Activated CD4-positive, alpha-beta T cell treated with anti-CD3 and anti-CD28 coated beads for 24 hours (primary cell): ENCODE measurements around the gene HOXC11.

Experiments
- DNase-seq, 2 donors: peaks; one replicate each; pipeline ENCODE4 v3.0.0-alpha.2; 2020; ENCODE audit warnings: low read depth in 2 of 2

Gene HOXC11

GRCh38 chr12:53972722-53973235 lies at the start of gene HOXC11:
Gene HOXC11, plus strand, starts transcription at chr12:53973126. Its CDS starts 116 bp downstream, at chr12:53973242.
- DNase-seq, result no peak

GRCh38 chr12:53924521-53925405 lies 48.2 kb upstream of the HOXC11 start:
- DNase-seq, result no peak

DNA sequence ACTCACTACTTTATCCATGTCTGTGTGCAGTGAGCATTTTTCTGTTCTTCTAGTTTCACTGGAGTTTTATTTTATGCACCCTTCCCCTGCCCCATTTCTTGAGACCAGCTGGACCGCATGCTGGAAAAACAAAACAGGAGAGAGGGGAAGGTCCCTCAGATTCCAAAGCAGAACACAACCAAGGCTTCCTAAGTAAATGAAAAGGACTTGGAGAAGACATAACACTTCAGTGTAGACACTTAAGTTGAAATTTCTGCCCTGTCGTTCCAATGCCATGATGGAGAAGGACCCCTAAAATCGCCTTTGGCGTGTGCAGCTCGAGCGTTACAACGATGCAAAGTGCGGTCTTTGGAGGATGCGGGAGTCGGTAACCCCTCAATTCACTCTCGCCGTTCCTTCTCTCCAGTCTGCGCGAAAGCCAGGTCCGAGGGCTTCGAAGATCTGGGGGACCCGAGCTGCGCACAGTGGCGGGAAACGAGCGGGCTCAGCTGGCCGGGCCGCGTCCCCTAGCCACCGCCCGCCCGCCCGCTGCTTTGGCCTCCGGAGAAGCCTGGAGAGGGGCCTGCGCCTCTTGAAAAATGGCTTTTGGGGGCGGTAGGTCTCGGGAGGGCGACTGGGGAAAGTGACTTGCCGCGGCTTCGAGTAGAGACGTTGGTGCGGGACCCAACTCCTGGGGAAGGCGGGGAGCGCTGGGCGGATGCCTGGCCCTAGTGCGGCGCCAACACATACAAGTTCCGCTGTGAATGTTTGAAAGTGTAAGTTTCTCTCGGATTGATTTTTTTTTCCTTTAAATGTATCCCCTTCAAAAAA lies 45.5 kb upstream of the HOXC11 start:
- DNase-seq, result no peak

DNA sequence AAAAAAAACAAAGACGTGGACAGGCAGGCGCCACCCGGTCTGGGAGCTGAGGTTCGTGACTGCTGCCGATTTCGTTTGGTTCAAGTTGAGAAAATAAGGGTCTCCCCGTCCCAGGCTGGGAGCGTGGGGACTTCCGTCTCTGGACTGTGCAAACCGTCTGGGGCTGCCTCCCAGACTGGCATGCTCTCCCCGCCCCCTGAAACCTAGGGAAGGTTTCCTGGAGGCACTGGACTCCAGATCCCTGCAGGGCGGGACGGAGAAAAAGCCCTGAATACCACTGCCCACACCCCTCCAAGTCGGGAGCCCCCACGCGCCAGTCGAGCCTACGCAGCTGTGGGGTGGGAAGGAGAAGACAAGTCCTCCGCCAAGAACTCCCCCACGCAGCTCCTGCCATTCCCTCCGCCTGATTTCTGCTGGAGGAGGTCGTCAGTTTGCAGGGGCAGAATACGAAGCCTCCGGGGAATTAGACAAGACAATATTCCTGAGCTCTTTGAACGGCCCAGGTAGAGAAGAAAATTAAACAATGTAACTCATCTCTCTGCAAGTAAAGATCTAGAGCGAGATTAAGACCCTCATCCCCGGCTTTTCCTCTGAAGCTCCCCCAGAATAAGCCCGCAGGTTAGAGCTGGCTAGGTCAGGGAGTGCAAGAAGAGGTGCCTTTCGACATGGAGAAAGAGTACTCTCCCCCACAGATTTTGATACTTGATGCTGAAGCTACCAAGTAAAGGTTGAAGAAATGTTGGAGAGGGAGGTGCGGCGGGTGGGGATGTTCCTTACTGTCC lies 44.7 kb upstream of the HOXC11 start:
- no peak for DNase-seq

DNA sequence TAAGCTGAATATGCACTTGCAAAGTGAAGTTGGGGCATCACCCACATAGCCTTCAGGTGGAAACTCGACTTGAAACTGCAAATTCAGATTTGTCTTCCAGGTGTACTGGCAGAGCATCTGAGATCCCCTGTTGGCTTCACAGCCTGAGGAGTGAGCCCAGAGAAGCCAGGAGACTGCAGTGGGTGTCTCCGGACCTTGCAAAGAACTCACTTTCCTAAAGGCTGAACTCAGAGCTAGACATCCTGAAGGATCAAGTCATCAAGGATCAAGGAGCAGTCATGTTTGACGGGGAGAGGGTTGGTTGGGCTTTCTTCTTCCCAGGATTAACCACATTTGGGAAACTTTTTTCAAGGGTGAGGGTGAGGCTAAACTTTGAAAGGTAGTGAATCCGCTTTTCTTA lies 43.4 kb upstream of the HOXC11 start:
- no peak for DNase-seq

DNA sequence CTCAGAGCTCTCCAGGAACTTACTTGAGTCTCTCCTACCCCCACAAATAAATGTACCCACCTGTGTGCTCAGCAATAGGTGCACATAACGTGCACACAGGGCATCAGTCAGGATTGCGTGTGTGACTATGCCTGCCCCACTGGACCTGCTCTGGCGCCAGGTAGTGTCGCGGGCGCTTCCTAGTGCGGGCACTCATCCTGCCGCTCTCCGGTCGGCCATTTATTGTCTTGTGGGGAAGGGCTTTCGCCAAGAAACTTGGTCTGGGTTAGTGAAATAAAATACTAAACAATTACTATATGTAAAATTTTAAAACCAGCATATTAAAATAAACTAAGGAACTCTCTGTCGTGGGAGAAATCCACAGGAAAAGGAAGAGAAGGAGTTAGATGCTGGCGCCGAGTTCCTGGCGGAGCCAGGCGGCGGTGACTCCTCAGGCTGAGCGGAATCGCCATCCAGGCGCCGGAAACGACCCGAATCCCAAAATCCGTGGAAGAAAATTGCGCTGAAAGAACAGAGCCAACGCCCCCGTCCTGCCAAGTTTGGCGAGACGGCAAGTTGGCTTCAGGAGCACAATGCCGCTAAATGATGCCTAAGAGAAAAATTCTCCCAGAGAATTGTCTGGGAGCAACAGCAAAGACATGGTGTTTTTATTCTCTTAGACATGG lies 42.2 kb upstream of the HOXC11 start:
- no peak for DNase-seq

- no peak for DNase-seq
Observed at GRCh38 chr12:53931844-53932581, 40.9 kb upstream of the HOXC11 start.

DNA sequence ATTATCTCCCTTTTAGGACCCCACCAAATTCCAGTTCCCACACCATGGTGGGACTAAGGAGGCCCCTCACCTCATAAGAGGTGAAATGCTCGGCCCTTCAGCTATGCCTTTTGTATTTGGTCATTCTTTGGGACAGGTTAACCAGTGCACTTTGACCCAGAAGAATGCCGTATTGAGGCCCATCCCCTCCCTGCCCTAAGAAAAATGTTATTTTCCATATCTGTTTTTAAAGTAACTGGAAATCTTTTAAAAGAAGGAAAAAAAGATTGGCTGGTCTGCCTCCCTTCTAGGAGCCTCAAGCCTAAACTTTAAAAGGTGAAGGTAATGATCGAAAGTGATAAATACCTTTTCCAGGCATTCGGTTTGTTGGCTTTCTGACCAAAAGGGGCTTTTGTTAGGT lies 40.0 kb upstream of the HOXC11 start:
- DNase-seq, result no peak

GRCh38 chr12:53935383-53936341 lies 37.3 kb upstream of the HOXC11 start:
- DNase-seq, result no peak

DNA sequence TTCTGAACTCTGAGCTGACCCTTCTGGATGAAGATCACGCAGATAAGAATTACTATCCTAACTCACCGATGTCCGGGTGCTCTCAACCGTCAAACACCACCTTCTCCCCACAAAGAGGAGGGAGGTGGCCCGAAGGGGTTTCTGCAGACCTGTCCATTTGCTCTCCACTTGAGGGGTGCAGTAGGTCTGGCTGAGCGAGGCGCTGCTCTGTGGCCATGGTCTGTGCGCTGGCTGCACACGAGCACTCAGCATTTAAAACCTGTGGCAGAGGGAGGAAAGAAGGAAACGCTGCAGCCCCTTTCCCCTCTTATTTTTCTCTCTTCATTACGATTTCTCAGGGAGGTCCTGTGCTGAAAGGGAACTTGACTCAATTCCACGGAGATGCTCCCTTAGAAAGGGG lies 35.8 kb upstream of the HOXC11 start:
- DNase-seq, result no peak

DNA sequence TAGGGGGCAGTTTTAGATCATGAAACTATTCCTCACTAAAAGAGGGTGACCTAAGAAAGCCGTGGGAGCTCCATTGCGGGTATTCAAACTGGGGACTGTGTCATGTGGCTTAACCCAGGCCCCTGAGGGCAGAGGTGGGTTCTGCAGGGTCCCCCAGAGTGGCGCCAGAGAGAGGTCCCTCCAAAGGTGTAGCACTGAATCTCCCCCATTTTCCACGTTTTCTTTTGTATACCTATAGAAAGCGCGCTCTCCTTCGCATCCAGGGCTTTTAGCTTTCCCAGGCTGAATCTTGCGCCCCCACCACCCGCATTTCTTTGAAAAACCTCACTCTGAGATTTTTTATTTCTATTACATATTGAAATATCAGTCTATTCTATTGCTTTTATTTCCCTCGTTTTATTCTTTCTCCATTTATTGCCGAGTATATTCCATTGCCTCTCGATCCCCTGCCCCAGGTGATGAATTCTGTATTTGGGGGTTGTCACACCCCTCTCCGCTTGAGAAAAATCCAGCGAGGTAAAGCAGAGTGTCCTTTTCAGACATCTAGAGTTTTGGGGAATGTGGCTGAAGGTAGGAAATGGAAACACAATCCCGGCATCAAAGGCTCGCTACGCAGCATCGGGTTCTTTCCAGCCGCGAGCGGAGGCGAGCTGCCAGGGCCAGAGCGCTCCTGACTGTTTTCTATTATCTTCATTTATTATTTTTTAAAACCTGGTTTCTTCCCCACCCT lies 35.2 kb upstream of the HOXC11 start:
- DNase-seq, result no peak

DNA sequence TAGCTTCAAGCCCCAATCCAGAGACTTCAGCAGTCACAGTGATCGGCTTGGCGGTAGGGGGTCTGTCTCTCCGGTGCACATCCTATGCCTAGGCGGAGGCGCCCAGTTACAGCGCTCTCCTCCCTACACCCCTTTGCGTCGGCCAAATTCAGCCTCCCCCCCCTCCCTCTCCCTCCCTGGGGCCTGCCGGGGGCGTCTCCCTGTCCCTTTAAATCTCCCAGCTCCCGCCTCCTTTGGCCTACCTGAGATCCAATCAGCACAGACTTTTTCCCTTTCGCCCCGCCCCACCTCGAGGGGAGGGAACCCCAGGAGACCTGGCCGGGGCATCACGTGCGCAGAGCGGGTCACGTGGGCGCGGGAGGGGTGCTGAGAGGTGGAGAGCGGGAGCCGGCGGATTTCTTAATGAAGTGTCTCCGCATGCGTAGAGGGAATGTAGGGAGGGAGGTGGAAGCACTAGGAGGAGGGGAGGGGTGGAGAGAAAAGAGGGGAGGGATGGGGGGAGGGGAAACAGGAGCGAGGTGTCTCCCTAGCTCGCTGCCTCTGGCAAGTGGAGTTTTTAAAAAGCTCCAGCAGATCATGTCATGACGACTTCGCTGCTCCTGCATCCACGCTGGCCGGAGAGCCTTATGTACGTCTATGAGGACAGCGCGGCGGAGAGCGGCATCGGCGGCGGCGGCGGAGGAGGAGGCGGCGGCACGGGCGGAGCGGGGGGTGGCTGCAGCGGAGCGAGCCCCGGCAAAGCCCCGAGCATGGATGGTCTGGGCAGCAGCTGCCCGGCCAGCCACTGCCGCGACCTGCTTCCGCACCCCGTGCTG lies 34.4 kb upstream of the HOXC11 start, which contains the start of gene HOXC13:
Gene HOXC13, plus strand, starts transcription at position 506 of the 815 bp plus-strand sequence. Its CDS starts 76 bp downstream, at position 582.
- DNase-seq, result peak; percentile 31 to 44

DNA sequence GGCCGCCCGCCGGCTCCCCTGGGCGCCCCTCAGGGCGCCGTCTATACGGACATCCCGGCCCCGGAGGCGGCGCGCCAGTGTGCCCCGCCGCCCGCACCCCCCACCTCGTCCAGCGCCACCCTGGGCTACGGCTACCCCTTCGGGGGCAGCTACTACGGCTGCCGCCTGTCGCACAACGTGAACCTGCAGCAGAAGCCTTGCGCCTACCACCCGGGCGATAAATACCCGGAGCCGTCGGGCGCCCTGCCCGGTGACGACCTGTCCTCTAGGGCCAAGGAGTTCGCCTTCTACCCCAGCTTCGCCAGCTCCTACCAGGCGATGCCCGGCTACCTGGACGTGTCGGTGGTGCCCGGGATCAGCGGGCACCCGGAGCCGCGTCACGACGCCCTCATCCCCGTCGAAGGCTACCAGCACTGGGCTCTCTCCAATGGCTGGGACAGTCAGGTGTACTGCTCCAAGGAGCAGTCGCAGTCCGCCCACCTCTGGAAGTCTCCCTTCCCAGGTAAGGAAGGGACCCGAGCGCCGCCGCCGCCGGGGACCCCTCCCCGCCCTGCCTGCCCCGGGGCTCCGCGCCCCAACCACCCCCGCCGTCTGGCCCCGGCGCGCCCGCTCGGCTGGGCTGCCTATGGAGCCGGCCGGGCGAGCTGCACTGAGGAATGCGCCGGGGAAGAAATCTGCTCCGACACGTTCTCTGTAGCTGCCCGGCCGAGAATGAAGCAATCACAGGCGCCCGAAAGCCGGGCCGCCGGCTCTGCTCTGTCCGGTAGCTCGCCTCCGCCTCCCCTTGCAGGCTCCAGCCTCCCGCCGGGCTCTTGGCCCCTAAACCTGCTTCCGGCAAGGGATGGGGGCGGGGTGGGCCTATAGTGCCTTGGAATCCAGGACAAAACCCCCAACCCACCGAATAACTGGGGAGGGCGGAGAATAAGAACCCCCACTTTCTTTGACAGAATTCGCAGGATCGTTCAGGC lies 33.5 kb upstream of the HOXC11 start:
- no peak for DNase-seq

DNA sequence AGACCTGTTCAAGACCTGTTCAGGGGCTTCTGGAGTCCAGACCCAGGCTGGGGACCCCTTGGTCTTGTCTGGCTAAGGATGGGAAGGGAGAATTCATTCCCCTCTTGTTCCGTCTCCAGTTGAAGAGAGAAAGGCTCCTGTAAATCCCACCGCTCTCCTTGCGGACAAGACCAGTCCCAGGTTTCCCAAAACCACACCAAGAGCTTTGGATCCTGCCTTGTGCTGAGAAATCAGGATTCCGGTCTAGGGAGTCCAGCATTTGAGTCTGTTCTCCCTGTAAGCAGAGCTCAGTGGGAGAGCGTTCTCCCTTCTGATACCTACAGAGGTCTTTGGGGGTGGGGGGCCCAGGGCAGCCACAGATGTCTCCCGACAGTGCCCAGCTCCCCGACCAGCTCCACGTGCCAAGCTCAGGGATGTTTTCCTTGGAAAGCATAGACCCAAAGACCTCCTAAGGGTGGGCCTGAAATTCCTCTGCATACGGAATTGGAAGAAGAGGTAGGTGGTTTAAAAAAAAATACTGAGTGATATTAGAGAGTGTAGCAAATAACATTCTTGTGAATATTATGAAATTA lies 32.4 kb upstream of the HOXC11 start:
- DNase-seq, result no peak

DNA sequence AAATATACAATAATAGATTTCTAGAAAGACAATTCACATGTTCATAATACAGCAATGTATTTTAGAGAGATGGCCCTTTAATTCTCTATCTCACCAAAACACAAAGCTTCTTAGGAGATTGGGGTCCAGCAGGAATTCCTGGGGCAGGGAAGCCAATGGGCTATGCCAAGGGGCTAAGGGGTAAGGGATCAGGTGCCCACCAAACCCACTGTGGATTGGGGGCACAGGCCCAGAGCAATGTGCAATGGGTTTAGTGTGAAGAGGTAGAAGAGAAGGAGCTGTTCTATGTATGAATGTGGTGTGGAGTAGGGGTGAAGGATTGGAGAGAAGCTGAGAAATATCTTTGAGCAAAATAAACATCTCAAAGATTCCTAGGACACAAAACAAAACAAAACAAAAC lies 31.7 kb upstream of the HOXC11 start:
- DNase-seq, result no peak

- no peak for DNase-seq
Observed at GRCh38 chr12:53941750-53942149, 31.2 kb upstream of the HOXC11 start.
